ENCODE results near the gene MAP6. TPM values are rescaled to one million over a fixed set of nuclear protein-coding genes. Genes with fewer than 3 reads are reported as not detected.

The MAP6 gene
- total RNA-seq, 1 experiment from 2014 or later, result not detected

DNA sequence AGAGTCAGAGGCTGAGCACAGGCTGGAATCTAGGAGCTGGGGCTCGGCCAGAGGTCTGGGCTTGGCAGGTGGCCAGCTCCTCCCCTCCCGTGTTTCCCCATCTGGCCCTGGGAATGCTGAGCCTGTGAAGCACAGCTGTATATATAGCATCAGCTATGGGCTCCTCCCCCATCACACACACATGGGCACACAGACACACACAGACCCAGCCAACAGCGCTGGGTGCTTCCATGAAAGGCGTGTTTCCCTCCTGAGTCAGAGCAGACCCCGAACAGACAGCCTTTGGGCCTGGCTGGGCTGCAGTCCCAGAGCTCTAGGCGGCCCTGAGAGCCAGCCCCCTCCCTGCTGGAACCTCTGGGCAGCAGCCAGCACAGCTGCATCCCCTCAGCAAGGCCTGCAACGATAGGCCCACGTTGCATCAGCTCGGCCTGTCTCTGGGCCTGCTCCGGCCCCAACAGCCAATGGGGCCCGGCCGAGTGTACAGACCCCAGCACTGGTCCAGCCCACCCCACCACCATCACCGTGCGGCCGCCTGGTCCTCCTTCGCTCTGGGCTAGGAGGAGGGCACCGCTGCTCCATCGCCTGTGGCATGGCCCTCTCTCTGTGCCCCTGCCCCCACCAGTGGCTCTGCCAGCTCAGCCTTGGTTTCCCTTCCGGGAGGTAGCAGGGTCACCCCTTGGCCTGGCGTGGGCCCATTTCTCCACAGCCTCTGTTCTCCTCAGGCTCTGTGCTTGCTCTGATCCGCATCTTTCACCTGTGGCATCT, 114.4 kb downstream of the MAP6 start:
- no TSS peak for BruUV-seq (replicated peaks)
- Histone ChIP-seq H3K79me2 (ENCODE audit: low read depth) (no peaks in the 10 kb centered on the region), H3K36me3 (ENCODE audit: low read depth) (no peaks in the 10 kb centered on the region), H3K4me3 (no peak overlapping the region), H2AFZ (no peak overlapping the region), H3K9me3 (ENCODE audit: insufficient read depth, low read depth) (no peaks in the 10 kb centered on the region), H3F3A (ENCODE audit: insufficient read depth, low read depth) (0 out of 2 replicates have a peak, but pooled peaks cover under 1% of the 10 kb centered on the region), H4K20me1 (ENCODE audit: insufficient read depth) (no peaks in the 10 kb centered on the region), H3K9me2 (ENCODE audit: insufficient read depth) (no peaks in the 10 kb centered on the region), H3K27me3 (ENCODE audit: insufficient read depth, low read depth) (no peaks in the 10 kb centered on the region), H3K4me2 (no peak overlapping the region), H3K4me1 (replicated peaks; ENCODE audit: insufficient read depth) (peaks cover 10% of the 10 kb centered on the region), H3K27ac (no peak overlapping the region)
- DNase-seq, result no peak
- TF ChIP-seq, protein P1, sequence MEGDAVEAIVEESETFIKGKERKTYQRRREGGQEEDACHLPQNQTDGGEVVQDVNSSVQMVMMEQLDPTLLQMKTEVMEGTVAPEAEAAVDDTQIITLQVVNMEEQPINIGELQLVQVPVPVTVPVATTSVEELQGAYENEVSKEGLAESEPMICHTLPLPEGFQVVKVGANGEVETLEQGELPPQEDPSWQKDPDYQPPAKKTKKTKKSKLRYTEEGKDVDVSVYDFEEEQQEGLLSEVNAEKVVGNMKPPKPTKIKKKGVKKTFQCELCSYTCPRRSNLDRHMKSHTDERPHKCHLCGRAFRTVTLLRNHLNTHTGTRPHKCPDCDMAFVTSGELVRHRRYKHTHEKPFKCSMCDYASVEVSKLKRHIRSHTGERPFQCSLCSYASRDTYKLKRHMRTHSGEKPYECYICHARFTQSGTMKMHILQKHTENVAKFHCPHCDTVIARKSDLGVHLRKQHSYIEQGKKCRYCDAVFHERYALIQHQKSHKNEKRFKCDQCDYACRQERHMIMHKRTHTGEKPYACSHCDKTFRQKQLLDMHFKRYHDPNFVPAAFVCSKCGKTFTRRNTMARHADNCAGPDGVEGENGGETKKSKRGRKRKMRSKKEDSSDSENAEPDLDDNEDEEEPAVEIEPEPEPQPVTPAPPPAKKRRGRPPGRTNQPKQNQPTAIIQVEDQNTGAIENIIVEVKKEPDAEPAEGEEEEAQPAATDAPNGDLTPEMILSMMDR (conservative IDR thresholded peaks at IDR 0.05), result no peak
- no peak for TF ChIP-seq EZH2 (IDR thresholded peaks at IDR 0.05; ENCODE audit: low read depth)
- intact Hi-C loops (cut with micrococcal nuclease; ENCODE audit: unreplicated experiment), result no loop called here
- CTCF ChIA-PET, result no interaction called here
- POLR2A ChIA-PET (ENCODE audit: unreplicated experiment), result interaction anchor here (0.7 kb wide), 1 partner anchor 8 kb away, joined by 7 read pairs; no protein-coding TSS in a partner anchor

DNA sequence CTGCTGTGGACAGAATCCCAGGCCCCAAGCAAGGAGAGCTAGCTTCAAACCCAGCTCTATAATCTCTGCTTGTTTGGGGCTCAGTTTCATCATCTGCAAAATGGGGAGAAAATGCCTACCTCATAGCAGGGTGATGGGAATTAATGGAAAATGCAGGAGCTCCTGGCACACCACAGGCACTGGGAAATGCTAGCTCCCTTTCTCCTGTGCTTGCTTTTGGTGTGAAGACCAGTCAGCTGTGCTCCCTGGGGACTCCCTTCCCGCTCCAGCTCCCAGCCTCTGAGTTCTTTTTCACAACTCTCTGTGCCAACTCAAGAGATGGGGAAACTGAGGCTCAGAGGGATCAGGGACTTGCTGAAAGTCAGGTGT, 115.0 kb downstream of the MAP6 start:
- Histone ChIP-seq H3K36me3 (ENCODE audit: low read depth) (no peaks in the 10 kb centered on the region), H3K4me1 (replicated peaks; ENCODE audit: insufficient read depth) (peaks cover 5% of the 10 kb centered on the region), H3F3A (ENCODE audit: insufficient read depth, low read depth) (no peaks in the 10 kb centered on the region), H4K20me1 (ENCODE audit: insufficient read depth) (no peaks in the 10 kb centered on the region), H3K9me2 (ENCODE audit: insufficient read depth) (no peaks in the 10 kb centered on the region), H3K9me3 (ENCODE audit: insufficient read depth, low read depth) (no peaks in the 10 kb centered on the region), H3K79me2 (ENCODE audit: low read depth) (no peaks in the 10 kb centered on the region), H3K4me2 (no peak overlapping the region), H2AFZ (no peak overlapping the region), H3K27ac (no peak overlapping the region), H3K4me3 (no peak overlapping the region), H3K27me3 (ENCODE audit: insufficient read depth, low read depth) (no peaks in the 10 kb centered on the region)
- ChIA-PET CTCF (no interaction called here), POLR2A (ENCODE audit: unreplicated experiment) (interaction anchor here (0.7 kb wide), 1 partner anchor 9 kb away, joined by 7 read pairs; no protein-coding TSS in a partner anchor)
- no peak for DNase-seq
- TF ChIP-seq, protein P1 (conservative IDR thresholded peaks at IDR 0.05), result no peak
- no peak for TF ChIP-seq EZH2 (IDR thresholded peaks at IDR 0.05; ENCODE audit: low read depth)
- intact Hi-C loops (cut with micrococcal nuclease; ENCODE audit: unreplicated experiment), result no loop called here
- BruUV-seq (replicated peaks), result no TSS peak

DNA sequence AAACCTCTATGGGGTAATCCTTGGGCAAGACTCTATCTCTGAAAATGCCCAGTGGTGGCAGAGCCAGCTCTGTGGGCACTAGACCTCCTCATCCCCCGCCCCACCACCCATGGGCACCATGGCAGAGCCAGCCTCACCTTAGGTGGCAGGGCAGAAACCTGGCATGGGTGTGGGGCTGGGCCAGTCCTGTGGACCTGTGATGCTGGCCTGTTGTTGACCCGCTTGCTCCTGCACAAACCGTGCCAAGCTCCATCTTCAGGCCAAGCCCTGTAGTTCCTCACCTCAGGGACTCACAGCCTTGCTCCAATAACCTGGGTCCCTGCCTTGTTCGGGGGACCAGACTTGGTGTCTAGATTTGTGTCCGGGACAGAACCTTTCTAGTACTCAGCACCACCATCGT, 115.7 kb downstream of the MAP6 start:
- Histone ChIP-seq H3K4me1 (replicated peaks; ENCODE audit: insufficient read depth) (no peaks in the 10 kb centered on the region), H3K36me3 (ENCODE audit: low read depth) (no peaks in the 10 kb centered on the region), H3K4me3 (no peak overlapping the region), H3K4me2 (no peak overlapping the region), H3K27ac (no peak overlapping the region), H3K9me2 (ENCODE audit: insufficient read depth) (no peaks in the 10 kb centered on the region), H3K27me3 (ENCODE audit: insufficient read depth, low read depth) (no peaks in the 10 kb centered on the region), H3K79me2 (ENCODE audit: low read depth) (no peaks in the 10 kb centered on the region), H2AFZ (no peak overlapping the region), H3K9me3 (ENCODE audit: insufficient read depth, low read depth) (no peaks in the 10 kb centered on the region), H3F3A (ENCODE audit: insufficient read depth, low read depth) (no peaks in the 10 kb centered on the region), H4K20me1 (ENCODE audit: insufficient read depth) (no peaks in the 10 kb centered on the region)
- TF ChIP-seq, protein P1 (conservative IDR thresholded peaks at IDR 0.05), result no peak
- no peak for TF ChIP-seq EZH2 (IDR thresholded peaks at IDR 0.05; ENCODE audit: low read depth)
- intact Hi-C loops (cut with micrococcal nuclease; ENCODE audit: unreplicated experiment), result no loop called here
- BruUV-seq (replicated peaks), result no TSS peak
- CTCF ChIA-PET, result no interaction called here
- POLR2A ChIA-PET (ENCODE audit: unreplicated experiment), result no interaction called here
- DNase-seq, result no peak

Measured in PC-9 (cell line).